ENCODE data around the gene BMP8B. TPM values are rescaled to one million over a fixed set of nuclear protein-coding genes. Genes with fewer than 3 reads are reported as not detected.

The BMP8B gene
- total RNA-seq, 1 experiment from 2014 or later, result 5.7 TPM

- in situ Hi-C loops (cut with HindIII; ENCODE audit: low pct_unique_long_range_greater_than_20kb, low sequenced_read_pairs), result no loop called here
- DNase-seq (ENCODE audit: low read depth), result no peak
Observed at GRCh38 chr1:39711104-39711965, 77.3 kb downstream of the BMP8B start.

GRCh38 chr1:39707506-39707905 is 81.2 kb downstream of the BMP8B start:
- no peak for DNase-seq (ENCODE audit: low read depth)
- in situ Hi-C loops (cut with HindIII; ENCODE audit: low pct_unique_long_range_greater_than_20kb, low sequenced_read_pairs), result no loop called here

Other genes starting within 250 kb of the BMP8B start
- 65.1 and 86.2 TPM in 2 replicates for gene PABPC4, start 212.1 kb downstream of the BMP8B start, total RNA-seq (2014; rRNA removed; shearing (Covaris generic); ENCODE audit: low replicate concordance)
- gene HEYL, start 149.2 kb downstream of the BMP8B start, total RNA-seq (2014; rRNA removed; shearing (Covaris generic); ENCODE audit: low replicate concordance), result 0.12 and 0.98 TPM in 2 replicates
- not detected in 2 replicates for gene NT5C1A, start 116.8 kb downstream of the BMP8B start, total RNA-seq (2014; rRNA removed; shearing (Covaris generic); ENCODE audit: low replicate concordance)
- 0.03 TPM in 1 of 2 replicates, not detected in the other for gene HPCAL4, start 97.4 kb downstream of the BMP8B start, total RNA-seq (2014; rRNA removed; shearing (Covaris generic); ENCODE audit: low replicate concordance)
- 50.3 and 55.9 TPM in 2 replicates for gene PPIE, start 50.0 kb downstream of the BMP8B start, total RNA-seq (2014; rRNA removed; shearing (Covaris generic); ENCODE audit: low replicate concordance)
- gene OXCT2, start 17.5 kb downstream of the BMP8B start, total RNA-seq (2014; rRNA removed; shearing (Covaris generic); ENCODE audit: low replicate concordance), result 1.1 and 4.3 TPM in 2 replicates
- 16.3 and 21.7 TPM in 2 replicates for gene TRIT1, start 94.6 kb upstream of the BMP8B start, total RNA-seq (2014; rRNA removed; shearing (Covaris generic); ENCODE audit: low replicate concordance)
- 0.81 and 1.0 TPM in 2 replicates for gene MYCL, start 113.1 kb upstream of the BMP8B start, total RNA-seq (2014; rRNA removed; shearing (Covaris generic); ENCODE audit: low replicate concordance)
- 5.7 and 6.6 TPM in 2 replicates for gene MFSD2A, start 166.3 kb upstream of the BMP8B start, total RNA-seq (2014; rRNA removed; shearing (Covaris generic); ENCODE audit: low replicate concordance)